Stimulated activated CD4-positive, alpha-beta T cell treated with anti-CD3 and anti-CD28 coated beads, Interleukin-1b, Interleukin-23, amount 100 ng/mL, for 48 hours (primary cell): ENCODE measurements around the gene CCR5AS.
"Not testable (repeated sequence)": the region's sequence is repeated elsewhere in the genome, so short reads cannot be mapped to it uniquely, and the experiment has no call there.

ENCODE experiments used
- DNase-seq: peaks from one replicate; pipeline ENCODE4 v3.0.0-alpha.2; 2020

Gene CCR5AS

DNA sequence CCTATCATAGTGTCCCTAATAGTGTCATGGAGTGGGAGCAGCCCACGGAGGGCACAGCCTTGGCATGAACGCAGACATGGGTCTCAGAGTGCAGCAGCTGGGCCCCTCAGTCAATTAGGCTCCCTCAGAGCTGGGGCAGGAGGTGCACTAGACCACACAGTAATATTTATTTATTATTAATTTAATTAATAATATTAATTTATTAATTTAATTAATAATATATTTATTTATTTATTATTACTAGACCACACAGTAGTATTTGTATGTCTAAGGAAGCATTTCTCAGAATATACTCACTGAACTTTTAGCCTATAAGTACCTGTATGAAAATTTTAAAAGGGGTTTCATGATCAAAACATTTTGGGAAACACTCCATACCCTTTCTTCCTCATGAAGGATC lies 5.3 kb downstream of the CCR5AS start:
- DNase-seq = no peak

GRCh38 chr3:46400846-46401245 lies 6.0 kb downstream of the CCR5AS start:
- no peak for DNase-seq

GRCh38 chr3:46400000-46400734 lies 6.7 kb downstream of the CCR5AS start:
- DNase-seq = no peak

- no peak for DNase-seq
These were observed 7.3 kb downstream of the CCR5AS start for GRCh38 chr3:46399557-46399956.

DNA sequence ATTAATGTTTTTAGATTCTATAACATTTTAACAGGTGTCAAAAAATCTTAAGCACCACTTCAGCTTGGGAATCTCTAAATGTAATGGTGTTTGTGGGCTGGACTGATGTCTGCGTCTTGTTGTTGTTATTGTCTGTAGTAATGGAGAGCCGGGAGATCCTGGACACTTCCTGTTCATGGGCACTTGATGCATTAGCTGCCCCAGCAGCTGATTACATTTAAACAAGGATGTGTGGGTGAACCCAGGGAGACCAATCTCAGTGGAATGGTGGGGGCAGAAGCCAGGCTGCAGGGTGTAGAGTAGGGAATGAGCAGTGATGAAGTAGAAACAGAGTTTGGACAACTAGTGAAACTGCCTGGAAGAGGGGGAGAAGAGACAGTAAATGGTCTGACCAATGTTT lies 7.8 kb downstream of the CCR5AS start:
- DNase-seq = no peak

GRCh38 chr3:46398186-46398955 lies 8.5 kb downstream of the CCR5AS start:
- DNase-seq = no peak

- DNase-seq = no peak
These were observed 9.8 kb downstream of the CCR5AS start for GRCh38 chr3:46397111-46397510.

- no peak for DNase-seq
These were observed 10.9 kb downstream of the CCR5AS start for GRCh38 chr3:46395766-46396530.

GRCh38 chr3:46395210-46395661 lies 11.6 kb downstream of the CCR5AS start:
- no peak for DNase-seq

GRCh38 chr3:46393554-46394434 lies 13.1 kb downstream of the CCR5AS start:
- no peak for DNase-seq

- no peak for DNase-seq
These were observed 13.9 kb downstream of the CCR5AS start for GRCh38 chr3:46393011-46393410.

GRCh38 chr3:46391526-46391925 lies 15.3 kb downstream of the CCR5AS start:
- not testable (repeated sequence) for DNase-seq

DNA sequence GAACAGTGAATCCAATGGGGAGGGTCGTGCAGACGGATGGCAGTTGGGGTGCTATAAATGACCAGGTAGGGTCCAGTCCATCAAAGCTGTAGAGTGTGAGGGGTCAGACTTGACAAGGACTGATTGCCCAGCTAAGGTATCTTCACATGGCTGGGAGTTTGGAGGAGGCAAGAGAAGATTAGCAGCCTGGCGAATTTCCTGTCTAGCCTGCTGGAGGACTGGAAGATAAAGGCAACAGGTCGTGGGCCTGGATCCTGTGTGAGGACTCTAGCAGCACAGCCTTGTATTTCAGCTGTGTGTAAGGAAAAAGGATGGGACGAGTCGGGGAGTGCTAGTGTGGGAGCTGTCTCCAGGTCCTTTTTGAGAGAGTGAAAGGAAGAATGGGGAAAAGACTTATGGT lies 17.6 kb downstream of the CCR5AS start:
- no peak for DNase-seq

GRCh38 chr3:46388847-46389246 lies 18.0 kb downstream of the CCR5AS start:
- not testable (repeated sequence) for DNase-seq

GRCh38 chr3:46386205-46386604 lies 20.7 kb downstream of the CCR5AS start:
- DNase-seq = no peak

GRCh38 chr3:46383951-46384330 lies 22.9 kb downstream of the CCR5AS start:
- DNase-seq = no peak

DNA sequence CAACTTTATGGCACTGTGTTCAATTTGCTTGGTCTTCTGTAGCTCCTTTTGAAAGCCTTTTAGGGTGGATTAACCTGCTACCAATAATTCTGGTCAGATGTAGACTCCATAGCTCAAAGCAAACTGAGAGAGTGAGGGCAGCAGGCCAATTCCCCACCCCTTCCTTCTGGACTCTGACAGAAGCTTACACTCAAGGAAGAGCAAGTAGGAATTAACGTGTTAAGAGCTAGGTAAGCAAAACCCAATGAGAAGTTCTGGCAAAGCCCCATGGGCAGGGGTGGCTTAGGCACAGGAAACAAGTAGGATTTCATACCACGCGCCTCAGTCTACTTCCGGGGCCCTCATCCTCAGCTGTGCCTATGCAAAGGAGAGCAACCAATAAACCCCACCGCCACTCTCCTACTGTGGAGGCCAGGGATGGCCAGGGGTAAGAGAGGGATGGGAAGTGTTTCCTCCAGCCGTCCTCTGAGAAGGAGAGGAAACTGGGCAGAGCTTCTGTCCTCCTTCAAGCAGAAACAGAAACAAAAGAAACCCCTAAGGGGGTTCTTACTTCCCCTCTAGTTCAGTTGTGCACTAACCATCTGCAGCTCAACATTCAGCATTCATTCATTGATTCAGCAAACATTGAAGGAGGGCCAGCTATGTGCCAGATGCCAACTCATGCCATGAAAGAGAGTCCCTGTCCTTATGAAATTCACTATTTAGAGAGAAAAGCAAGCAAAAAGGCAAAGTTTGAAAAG lies 23.5 kb downstream of the CCR5AS start:
- no peak for DNase-seq

DNA sequence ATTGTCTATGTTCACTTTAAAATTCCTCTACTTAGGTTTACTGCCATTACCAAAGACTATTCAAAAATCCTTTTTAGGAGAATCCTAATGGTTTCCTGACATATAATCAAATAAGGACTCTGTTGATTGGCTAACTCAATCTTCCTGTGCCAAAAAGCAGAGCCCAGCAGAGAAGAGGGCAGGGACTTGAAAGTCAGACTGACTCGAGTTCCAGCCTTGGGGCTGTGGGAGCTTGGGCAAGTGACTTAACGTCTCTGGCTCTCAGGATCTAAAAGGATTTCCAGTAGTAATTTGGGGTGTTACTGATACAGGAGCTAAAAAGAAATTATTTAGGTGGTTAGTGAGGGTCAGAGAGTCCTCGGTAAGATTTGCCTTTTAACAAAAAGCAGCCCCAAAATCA lies 25.2 kb downstream of the CCR5AS start:
- DNase-seq = no peak

DNA sequence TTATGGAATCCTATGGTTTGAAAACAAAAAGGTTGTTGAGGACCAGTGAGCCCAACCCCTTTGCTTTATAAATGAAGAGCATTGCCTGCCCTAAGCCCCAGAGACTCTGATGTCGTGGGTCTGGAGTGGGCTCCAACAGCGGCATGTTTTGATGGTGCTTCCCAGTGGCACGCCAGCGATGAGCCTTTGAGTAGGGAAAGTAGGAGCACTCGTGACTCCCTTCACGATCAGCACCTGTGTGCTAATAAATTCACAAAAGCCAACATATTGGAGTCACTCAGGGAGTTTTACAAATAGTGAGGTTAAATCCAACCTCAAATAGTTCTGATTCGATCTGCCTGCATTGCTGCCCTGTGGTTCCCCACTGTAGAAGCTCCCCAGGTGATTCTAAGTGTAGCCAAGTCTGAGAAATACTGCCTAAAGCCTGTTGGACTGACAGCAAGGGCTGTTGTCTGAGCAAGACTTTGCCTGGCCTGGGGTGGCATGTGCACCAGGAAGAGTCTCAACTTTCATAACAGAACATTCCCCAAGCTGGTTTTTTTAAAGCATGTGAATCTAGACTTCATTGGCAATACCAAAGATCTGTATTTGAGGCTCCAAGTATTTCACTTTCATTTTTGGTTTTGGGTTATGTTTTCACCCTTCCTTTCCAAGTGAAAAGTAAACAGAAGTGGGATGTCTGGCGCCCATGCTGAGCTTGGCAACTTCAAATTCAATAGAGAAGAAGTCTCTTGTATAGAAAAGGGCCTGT lies 26.2 kb downstream of the CCR5AS start:
- no peak for DNase-seq

- peak; percentile 66 for DNase-seq
These were observed 28.4 kb downstream of the CCR5AS start for GRCh38 chr3:46378426-46378942.

- no peak for DNase-seq
These were observed 31.1 kb downstream of the CCR5AS start for GRCh38 chr3:46375814-46376213.
